ENCODE results near the gene RAB11FIP3.
A peak's percentile ranks its signal among the peaks of the same experiment; 100 is the strongest.

DNA sequence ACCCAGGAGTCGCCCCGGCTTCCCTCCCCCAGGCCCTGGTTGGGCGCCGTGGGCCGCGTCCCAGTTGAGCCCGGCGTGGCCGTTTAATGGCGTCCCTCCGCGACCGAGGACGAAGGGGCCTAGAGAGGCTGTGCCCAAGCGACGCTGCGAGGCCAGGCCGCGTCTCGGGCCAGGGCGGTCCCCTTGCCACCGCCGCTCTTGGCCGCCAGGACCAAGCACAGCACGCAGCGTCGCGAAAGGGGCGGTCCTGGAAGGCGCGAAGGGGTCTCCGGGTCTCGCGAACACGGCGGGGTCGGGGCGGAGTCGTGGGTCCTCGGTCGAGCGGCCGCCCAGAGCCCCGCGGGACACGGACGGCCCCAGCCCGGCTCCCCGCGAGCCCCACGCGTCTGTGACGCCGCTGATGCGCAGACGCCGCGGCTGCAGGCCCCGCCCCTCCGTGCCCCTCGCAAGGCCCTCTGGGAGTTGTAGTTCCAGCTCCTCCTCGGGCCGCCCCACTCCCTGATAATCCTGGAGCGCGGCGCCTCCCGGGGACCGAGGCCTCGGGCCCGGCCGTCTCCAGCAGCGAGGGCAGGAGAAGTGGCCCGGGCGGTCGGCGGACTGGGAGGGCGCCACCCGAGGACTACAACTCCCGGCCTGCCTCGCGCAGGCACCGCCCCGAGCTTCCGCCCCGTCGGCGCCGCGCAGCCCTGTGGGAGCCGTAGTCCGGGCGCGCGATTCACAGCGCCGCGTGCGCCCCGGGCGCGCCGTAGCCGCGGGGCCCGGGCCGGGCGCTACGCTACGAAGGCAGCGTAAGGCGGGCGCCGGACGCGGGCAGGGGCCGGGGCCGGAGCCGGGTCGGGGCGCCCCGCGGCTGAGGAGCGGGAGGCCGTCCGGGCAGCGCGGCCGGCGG is 101.8 kb downstream of the RAB11FIP3 start, which contains the start of gene CAPN15:
- TF ChIP-seq POLR2A (IDR thresholded peaks at IDR 0.05), result peak; percentile 64
- TF ChIP-seq, protein P1, sequence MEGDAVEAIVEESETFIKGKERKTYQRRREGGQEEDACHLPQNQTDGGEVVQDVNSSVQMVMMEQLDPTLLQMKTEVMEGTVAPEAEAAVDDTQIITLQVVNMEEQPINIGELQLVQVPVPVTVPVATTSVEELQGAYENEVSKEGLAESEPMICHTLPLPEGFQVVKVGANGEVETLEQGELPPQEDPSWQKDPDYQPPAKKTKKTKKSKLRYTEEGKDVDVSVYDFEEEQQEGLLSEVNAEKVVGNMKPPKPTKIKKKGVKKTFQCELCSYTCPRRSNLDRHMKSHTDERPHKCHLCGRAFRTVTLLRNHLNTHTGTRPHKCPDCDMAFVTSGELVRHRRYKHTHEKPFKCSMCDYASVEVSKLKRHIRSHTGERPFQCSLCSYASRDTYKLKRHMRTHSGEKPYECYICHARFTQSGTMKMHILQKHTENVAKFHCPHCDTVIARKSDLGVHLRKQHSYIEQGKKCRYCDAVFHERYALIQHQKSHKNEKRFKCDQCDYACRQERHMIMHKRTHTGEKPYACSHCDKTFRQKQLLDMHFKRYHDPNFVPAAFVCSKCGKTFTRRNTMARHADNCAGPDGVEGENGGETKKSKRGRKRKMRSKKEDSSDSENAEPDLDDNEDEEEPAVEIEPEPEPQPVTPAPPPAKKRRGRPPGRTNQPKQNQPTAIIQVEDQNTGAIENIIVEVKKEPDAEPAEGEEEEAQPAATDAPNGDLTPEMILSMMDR (IDR thresholded peaks at IDR 0.05), result peak; percentile 31 to 62 (median 60)
- TF ChIP-seq POLR2AphosphoS5 (IDR thresholded peaks at IDR 0.05), result peak; percentile 82 to 86 (median 84)

All from breast epithelium (tissue), 3 donors.